MG63 (cell line): ENCODE measurements around the gene GPBP1L1. TPM values are rescaled to one million over a fixed set of nuclear protein-coding genes. Genes with fewer than 3 reads are reported as not detected.

Experiments used
- DNase-seq: peaks from one replicate; pipeline ENCODE4 v3.0.0-alpha.2; 2020
- H3K27me3 ChIP-seq: fragments of 250-450 bp; sonication (Bioruptor Pico); 2 replicates; pipeline ENCODE4 v1.5.1; 2020; ENCODE audit warnings: mild to moderate bottlenecking, moderate library complexity
- H3K36me3 ChIP-seq: fragments of 250-450 bp; sonication (Bioruptor Pico); 2 replicates; pipeline ENCODE4 v1.5.1; 2020; ENCODE audit warnings: mild to moderate bottlenecking, moderate library complexity
- H3K4me3 ChIP-seq: fragments of 250-450 bp; sonication (Bioruptor Pico); 2 replicates; pipeline ENCODE4 v1.5.1; 2020; ENCODE audit warnings: mild to moderate bottlenecking, moderate library complexity
- H3K9me3 ChIP-seq: fragments of 250-450 bp; sonication (Bioruptor Pico); 2 replicates; pipeline ENCODE4 v1.5.1; 2020; ENCODE audit warnings: mild to moderate bottlenecking, moderate library complexity
- total RNA-seq: library from RNA; depleted of rRNA; stranded (reverse); fragments of >200 nt; shearing (Covaris generic); gene quantifications from 2 replicates; pipeline ENCODE4 v1.2.3, GENCODE V29; 2014; ENCODE audit warnings: low replicate concordance; rRNA removed

The GPBP1L1 gene
- total RNA-seq, 1 experiment from 2014 or later, result 126 TPM

- Histone ChIP-seq H3K36me3 (peaks cover 9% of the 10 kb centered on the region), H3K4me3 (peak overlapping the region; percentile 98), H3K27me3 (no peaks in the 10 kb centered on the region), H3K9me3 (no peaks in the 10 kb centered on the region)
- DNase-seq, result no peak
Measured at GRCh38 chr1:45585110-45585426, 101.3 kb downstream of the GPBP1L1 start.

GRCh38 chr1:45584351-45585109 is 101.8 kb downstream of the GPBP1L1 start:
- no peaks in the 10 kb centered on the region for H3K27me3 ChIP-seq
- DNase-seq, result peak; percentile 83
- H3K4me3 ChIP-seq, result peak overlapping the region; percentile 98
- H3K36me3 ChIP-seq, result peaks cover 9% of the 10 kb centered on the region
- no peaks in the 10 kb centered on the region for H3K9me3 ChIP-seq

- no peaks in the 10 kb centered on the region for H3K27me3 ChIP-seq
- H3K9me3 ChIP-seq, result no peaks in the 10 kb centered on the region
- peak; percentile 78 for DNase-seq
- H3K4me3 ChIP-seq, result peak within 1 kb of the TSS; percentile 98
- peaks cover 6% of the 10 kb centered on the region for H3K36me3 ChIP-seq
Measured at GRCh38 chr1:45583666-45584350, 102.5 kb downstream of the GPBP1L1 start, which contains the start of gene NASP. TSS of gene NASP (plus strand) at chr1:45584041. CDS start at chr1:45584147, 106 bp downstream.

- peak overlapping the region; percentile 98 for H3K4me3 ChIP-seq
- no peaks in the 10 kb centered on the region for H3K27me3 ChIP-seq
- peaks cover 3% of the 10 kb centered on the region; the same call in 1 of the 2 replicates for H3K9me3 ChIP-seq
- H3K36me3 ChIP-seq, result peaks cover 3% of the 10 kb centered on the region
- peak; percentile 96 for DNase-seq
Measured at GRCh38 chr1:45583264-45583665, 103.1 kb downstream of the GPBP1L1 start.

Other genes with a start within 250 kb of the GPBP1L1 start
- 0.25 TPM in 1 of 2 replicates, not detected in the other for gene TESK2, start 195.4 kb downstream of the GPBP1L1 start, total RNA-seq
- 0.16 and 0.67 TPM in 2 replicates for gene CCDC163, start 186.5 kb downstream of the GPBP1L1 start, total RNA-seq
- gene MMACHC, start 186.2 kb downstream of the GPBP1L1 start, total RNA-seq, result 1.0 and 1.2 TPM in 2 replicates
- 1,198 and 1,251 TPM in 2 replicates for gene PRDX1, start 164.6 kb downstream of the GPBP1L1 start, total RNA-seq
- 60.7 and 93.8 TPM in 2 replicates for gene AKR1A1, start 135.7 kb downstream of the GPBP1L1 start, total RNA-seq
- 32.2 and 50.9 TPM in 2 replicates for gene NASP, start 102.5 kb downstream of the GPBP1L1 start, total RNA-seq
- not detected in 2 replicates for gene CCDC17, start 62.5 kb downstream of the GPBP1L1 start, total RNA-seq
- gene TMEM69, start 1.6 kb upstream of the GPBP1L1 start, total RNA-seq, result 13.7 and 21.7 TPM in 2 replicates
- gene IPP, start 64.1 kb upstream of the GPBP1L1 start, total RNA-seq, result 5.2 and 8.0 TPM in 2 replicates
- 14.9 and 21.9 TPM in 2 replicates for gene MAST2, start 117.1 kb upstream of the GPBP1L1 start, total RNA-seq